GM18951 (cell line): ENCODE data around the gene ASTN2.

Source experiments
- POLR2A ChIP-seq: IDR thresholded peaks from 4 replicates; pipeline ENCODE4 v1.6.1; 2011; ENCODE audit warnings: mild to moderate bottlenecking; ENCODE audit not compliant: insufficient read length, insufficient read depth; ENCODE audit errors: extremely low read depth
- in situ Hi-C: fragments of 300-500 bp; cut with MboI; formaldehyde crosslinking; loops from one replicate; pipeline ENCODE4 v1.12.0; 2022; ENCODE audit warnings: low sequenced_read_pairs, mixed read lengths, inconsistent platforms; ENCODE audit not compliant: unreplicated experiment

The ASTN2 gene

DNA sequence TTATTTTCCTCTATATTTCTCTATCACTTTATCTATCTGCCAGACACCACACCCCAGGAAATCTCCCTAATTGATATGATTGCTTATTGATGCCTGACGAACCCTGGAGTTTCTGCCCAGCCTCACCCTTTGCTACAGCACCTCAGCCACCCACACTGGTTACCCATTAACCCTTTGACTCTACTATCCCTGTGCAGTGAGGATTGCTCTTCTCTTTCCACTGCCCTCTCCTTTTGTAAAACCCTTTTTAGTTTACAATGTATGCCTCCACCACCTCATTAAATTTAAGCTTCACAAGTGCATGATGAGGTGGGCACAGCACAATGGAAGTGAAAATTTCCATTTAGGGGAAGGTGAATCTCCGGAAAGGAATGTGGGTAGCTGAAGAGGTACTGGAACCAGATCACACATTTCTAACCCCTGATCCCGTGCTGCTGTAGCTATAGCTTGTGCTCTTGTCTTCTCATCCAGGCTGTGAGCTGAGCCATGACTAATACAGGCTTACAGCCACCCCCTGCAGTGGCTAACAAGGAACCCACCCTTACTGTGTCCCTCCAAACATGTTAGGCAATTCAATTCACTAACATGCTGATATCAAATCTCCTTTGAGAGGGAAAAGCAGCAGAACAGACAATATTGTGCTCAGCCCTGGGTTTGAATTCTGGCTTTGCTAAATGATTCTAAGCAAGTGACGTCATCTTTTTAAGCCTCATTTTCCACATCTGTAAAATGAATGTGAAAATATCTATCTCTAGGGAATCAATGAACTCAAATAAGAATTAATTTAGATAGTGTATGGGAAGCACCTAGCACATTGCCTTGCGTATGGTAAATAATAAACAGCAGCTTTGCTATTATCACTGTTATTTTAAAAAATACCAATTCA lies 914.6 kb downstream of the ASTN2 start:
- TF ChIP-seq POLR2A = no peak
- in situ Hi-C loops = no loop called here

- TF ChIP-seq POLR2A = no peak
- in situ Hi-C loops = no loop called here
Measured at GRCh38 chr9:116499434-116499833, 915.4 kb downstream of the ASTN2 start.

GRCh38 chr9:116497095-116497890 lies 917.6 kb downstream of the ASTN2 start:
- in situ Hi-C loops = no loop called here
- TF ChIP-seq POLR2A = no peak

DNA sequence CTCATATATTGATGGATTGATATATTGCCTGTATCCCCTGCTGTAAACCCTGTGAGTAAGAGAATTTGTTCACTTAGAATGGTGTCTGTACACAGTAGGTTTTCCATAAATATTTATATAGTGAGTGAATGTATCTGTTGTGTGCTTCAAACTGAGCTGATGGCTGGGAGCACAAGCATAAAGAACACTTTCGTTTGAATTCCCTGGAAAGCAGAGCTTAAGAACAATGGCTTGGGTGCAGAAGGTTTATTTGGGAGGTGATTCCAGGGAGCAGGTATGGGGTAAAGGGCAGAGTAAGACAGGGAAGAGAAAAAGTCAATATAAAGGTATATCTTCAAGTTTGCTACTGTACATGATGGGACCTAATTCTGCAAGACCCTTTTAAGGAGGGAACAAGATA lies 918.7 kb downstream of the ASTN2 start:
- in situ Hi-C loops = no loop called here
- TF ChIP-seq POLR2A = no peak

- in situ Hi-C loops = no loop called here
- TF ChIP-seq POLR2A = no peak
Measured at GRCh38 chr9:116495725-116496124, 919.1 kb downstream of the ASTN2 start.

DNA sequence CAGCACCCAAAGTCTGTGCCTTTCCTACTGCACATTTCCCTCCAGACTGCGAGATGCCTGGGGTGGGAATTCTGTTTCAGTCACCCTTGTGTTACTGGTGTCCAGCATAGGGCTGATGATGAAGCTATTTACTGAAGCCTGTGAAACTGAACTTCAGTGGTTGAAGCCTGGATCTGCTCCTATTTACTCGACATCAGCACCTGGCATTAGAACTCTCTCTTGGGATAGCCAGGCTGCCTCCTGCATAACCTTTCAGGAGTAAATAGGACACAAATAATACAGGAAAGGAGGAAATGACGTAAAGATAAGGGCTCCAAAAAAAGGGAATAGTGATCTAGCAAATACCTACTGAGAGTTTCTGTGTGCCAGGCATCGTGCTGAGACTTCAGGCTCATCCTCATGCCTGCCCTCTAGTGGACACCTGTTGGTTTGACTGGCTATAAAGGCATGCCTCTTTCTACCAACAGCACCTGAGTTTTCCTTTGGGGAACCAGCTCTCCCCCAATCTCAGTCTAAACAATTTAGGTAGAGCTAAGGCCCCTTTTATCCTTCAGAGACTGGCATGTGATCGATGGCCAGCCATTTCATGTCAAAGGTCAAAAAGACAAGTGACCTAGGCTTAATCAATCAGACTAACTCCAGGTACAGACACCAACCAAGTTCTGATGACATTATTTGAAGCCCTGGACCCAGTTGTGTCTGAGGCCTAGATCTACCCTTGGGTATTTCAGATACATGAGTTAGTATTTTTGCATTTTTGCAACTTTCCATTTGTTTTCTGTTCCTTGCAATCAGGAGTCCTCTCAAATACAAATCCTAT lies 919.8 kb downstream of the ASTN2 start:
- no peak for TF ChIP-seq POLR2A
- in situ Hi-C loops = no loop called here

DNA sequence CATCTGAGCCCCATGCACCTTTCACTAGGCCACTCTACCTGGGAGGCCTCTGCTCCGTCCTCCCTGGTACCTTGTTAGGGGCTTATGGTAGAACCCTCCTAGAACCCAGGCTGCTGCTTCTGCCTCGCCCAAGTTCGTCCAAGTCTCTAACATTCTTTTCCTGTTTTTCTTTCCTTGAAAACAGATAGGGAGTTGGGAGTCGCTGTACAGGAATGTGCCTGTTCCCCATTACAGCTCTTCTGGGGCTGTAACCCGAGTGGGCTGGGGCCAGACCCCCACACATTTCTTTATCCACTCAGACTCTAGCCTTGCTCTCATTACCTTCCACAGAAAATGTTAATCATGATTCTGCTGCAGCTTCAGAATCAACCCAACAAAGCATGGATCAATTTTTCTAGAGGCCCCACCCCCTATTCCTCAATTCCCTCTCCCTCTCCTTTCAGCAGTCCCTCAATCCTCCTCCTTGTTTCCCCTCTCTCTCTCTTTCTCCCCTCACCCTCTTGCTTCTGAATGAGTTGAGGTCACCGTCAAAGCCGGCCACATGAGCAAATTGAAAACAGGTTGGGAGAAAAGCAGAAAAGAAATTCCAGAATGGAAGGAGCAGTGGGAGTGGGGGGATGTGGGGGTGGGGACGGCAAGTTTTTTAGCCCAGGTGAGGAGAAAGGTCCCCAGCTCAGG lies 921.5 kb downstream of the ASTN2 start:
- in situ Hi-C loops = no loop called here
- no peak for TF ChIP-seq POLR2A

- in situ Hi-C loops = no loop called here
- TF ChIP-seq POLR2A = no peak
Measured at GRCh38 chr9:116491659-116492058, 923.2 kb downstream of the ASTN2 start.

GRCh38 chr9:116491219-116491618 lies 923.6 kb downstream of the ASTN2 start:
- in situ Hi-C loops = no loop called here
- no peak for TF ChIP-seq POLR2A

GRCh38 chr9:116490321-116490720 lies 924.5 kb downstream of the ASTN2 start:
- no peak for TF ChIP-seq POLR2A
- in situ Hi-C loops = no loop called here

- TF ChIP-seq POLR2A = no peak
- in situ Hi-C loops = no loop called here
Measured at GRCh38 chr9:116488373-116488772, 926.5 kb downstream of the ASTN2 start.

DNA sequence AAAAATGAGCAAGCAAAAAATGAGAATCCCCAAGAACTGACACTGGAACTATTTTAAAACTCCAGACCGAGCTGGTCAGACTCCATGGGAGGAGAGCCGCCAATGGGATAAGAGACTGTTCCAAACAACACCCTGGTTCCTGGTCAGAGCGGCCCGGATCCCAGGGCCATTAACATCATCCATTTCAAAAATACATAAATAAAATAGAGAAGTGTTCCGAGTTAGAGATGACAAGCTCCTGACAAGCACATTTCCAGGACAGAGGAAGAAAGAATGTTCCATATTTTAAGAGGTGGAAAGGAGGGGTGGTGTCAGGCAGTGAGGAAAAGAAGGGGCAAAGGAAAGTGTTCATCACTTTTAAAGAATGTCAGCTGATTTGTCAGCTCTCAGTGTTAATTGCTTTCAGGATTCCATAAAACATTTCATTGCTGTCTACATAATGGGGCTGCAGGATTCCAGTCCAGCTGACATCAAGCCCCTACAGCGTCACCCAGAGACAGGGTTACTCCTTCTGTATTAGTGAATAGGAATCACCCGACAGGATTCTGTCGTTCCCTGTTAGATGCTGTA lies 930.3 kb downstream of the ASTN2 start:
- TF ChIP-seq POLR2A = no peak
- in situ Hi-C loops = no loop called here

DNA sequence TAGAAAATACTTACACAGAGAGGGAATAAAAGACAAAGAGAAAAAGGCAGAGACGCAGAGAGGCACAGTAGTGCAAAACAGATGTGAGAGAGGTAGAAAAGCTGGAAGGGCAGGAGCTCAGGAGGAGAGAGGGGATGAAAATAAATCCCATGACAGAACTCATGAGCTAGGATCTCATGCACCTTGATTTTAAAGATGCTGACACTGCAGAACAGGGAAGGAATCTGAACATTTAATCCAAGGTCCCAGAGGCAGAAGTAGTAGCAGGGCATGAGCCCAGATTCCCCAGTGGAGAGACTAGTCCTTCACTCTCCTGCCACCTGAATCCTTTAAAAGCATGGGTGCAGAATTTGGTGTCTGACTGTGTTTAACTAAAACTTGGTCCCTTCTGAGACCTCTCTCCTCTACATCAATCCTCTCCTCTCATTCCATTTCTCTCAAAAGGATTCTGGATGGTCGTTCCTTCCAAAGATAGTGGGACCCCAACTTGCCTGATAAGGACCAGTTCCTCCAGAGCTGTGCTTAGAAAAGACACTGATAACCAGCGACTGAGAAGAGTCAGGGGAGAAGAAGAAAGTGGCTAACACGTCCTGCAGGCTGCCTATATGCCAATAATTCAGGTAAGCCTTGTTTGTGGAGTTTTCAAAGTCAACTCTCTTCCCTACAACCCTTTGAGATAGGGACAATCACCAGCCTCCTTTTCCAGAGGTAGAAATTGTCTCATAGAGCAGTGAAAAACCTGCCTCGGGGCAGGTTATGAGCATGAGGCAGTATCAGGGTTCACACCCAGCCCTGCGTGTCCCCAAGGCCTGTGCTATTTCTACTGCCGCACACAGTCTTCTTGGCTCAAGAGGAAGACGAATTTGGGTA lies 931.0 kb downstream of the ASTN2 start:
- in situ Hi-C loops = no loop called here
- no peak for TF ChIP-seq POLR2A
